ENCODE data around the gene ARFGAP1. TPM values are rescaled to one million over a fixed set of nuclear protein-coding genes. Genes with fewer than 3 reads are reported as not detected.

ARFGAP1 gene
- total and polyA plus RNA-seq, 2 experiments from 2014 or later, result 41.5 to 95.5 TPM

- no peak overlapping the region for H3K4me3 ChIP-seq
- no peaks in the 10 kb centered on the region for H4K20me1 ChIP-seq (replicated peaks; ENCODE audit: insufficient read depth)
- no peak for ATAC-seq
- no peak overlapping the region for H2AFZ ChIP-seq
- H3K36me3 ChIP-seq (ENCODE audit: insufficient read depth), result no peaks in the 10 kb centered on the region
- Mint-ChIP-seq H3K9me3 (no peaks in the 10 kb centered on the region; the same call in 2 of the 3 replicates), H3K27me3 (ENCODE audit: insufficient read depth, low read depth, poor library complexity) (peaks cover 8% of the 10 kb centered on the region), H3K36me3 (ENCODE audit: low read depth) (no peaks in the 10 kb centered on the region; the same call in 2 of the 3 replicates), H3K4me1 (peaks cover 8% of the 10 kb centered on the region), H3K27ac (no peak overlapping the region), H3K4me3 (no peak overlapping the region)
- no peak overlapping the region for H3K27ac ChIP-seq (ENCODE audit: low read depth)
- no peak overlapping the region for H3K4me2 ChIP-seq
- no peaks in the 10 kb centered on the region for H3K9me2 ChIP-seq (ENCODE audit: insufficient read depth)
- H3F3A ChIP-seq (replicated peaks; ENCODE audit: low read depth), result no peaks in the 10 kb centered on the region
- no peak for TF ChIP-seq CREB1 (CRISPR knock-in tag; IDR thresholded peaks at IDR 0.05; ENCODE audit: low read depth)
- H3K79me2 ChIP-seq (replicated peaks; ENCODE audit: insufficient read depth), result no peaks in the 10 kb centered on the region
- no peaks in the 10 kb centered on the region for H3K4me1 ChIP-seq (ENCODE audit: insufficient read depth)
- H3K27me3 ChIP-seq (ENCODE audit: insufficient read depth), result no peaks in the 10 kb centered on the region
- DNase-seq (ENCODE audit: low spot score), result no peak
Measured at GRCh38 chr20:63325021-63325471, 52.4 kb downstream of the ARFGAP1 start.

- Mint-ChIP-seq H3K9me3 (no peaks in the 10 kb centered on the region; the same call in 2 of the 3 replicates), H3K4me3 (no peak overlapping the region), H3K27me3 (ENCODE audit: insufficient read depth, low read depth, poor library complexity) (peaks cover 8% of the 10 kb centered on the region), H3K36me3 (ENCODE audit: low read depth) (no peaks in the 10 kb centered on the region; the same call in 2 of the 3 replicates), H3K4me1 (peaks cover 8% of the 10 kb centered on the region), H3K27ac (no peak overlapping the region)
- no peaks in the 10 kb centered on the region for H3K36me3 ChIP-seq (ENCODE audit: insufficient read depth)
- H2AFZ ChIP-seq, result no peak overlapping the region
- no peak overlapping the region for H3K4me3 ChIP-seq
- DNase-seq (ENCODE audit: low spot score), result no peak
- H3K27me3 ChIP-seq (ENCODE audit: insufficient read depth), result no peaks in the 10 kb centered on the region
- no peak overlapping the region for H3K27ac ChIP-seq (ENCODE audit: low read depth)
- no peaks in the 10 kb centered on the region for H3K9me2 ChIP-seq (ENCODE audit: insufficient read depth)
- H3K4me2 ChIP-seq, result no peak overlapping the region
- no peak for ATAC-seq
- no peaks in the 10 kb centered on the region for H3F3A ChIP-seq (replicated peaks; ENCODE audit: low read depth)
- H4K20me1 ChIP-seq (replicated peaks; ENCODE audit: insufficient read depth), result no peaks in the 10 kb centered on the region
- H3K79me2 ChIP-seq (replicated peaks; ENCODE audit: insufficient read depth), result no peaks in the 10 kb centered on the region
- H3K4me1 ChIP-seq (ENCODE audit: insufficient read depth), result no peaks in the 10 kb centered on the region; the same call in 1 of the 2 replicates
- no peak for TF ChIP-seq REST (IDR thresholded peaks at IDR 0.05; ENCODE audit: unreplicated experiment)
- TF ChIP-seq CTCF (conservative IDR thresholded peaks at IDR 0.05; ENCODE audit: low read depth in 2 of 2), result no peak
- no peak for TF ChIP-seq NANOG (IDR thresholded peaks at IDR 0.05; ENCODE audit: borderline replicate concordance)
- no peak for TF ChIP-seq ZNF462 (CRISPR knock-in tag; IDR thresholded peaks at IDR 0.05)
- TF ChIP-seq ZNF331 (CRISPR knock-in tag; IDR thresholded peaks at IDR 0.05; ENCODE audit: low read depth), result no peak
- no peak for TF ChIP-seq POLR2AphosphoS5 (IDR thresholded peaks at IDR 0.05; ENCODE audit: low read depth)
- no peak for TF ChIP-seq ETS1 (IDR thresholded peaks at IDR 0.05)
Measured at GRCh38 chr20:63325554-63326313, 53.1 kb downstream of the ARFGAP1 start.
